ENCODE results near the gene RMI1.
"Not testable (repeated sequence)": the region's sequence is repeated elsewhere in the genome, so short reads cannot be mapped to it uniquely, and the experiment has no call there.

Gene RMI1

DNA sequence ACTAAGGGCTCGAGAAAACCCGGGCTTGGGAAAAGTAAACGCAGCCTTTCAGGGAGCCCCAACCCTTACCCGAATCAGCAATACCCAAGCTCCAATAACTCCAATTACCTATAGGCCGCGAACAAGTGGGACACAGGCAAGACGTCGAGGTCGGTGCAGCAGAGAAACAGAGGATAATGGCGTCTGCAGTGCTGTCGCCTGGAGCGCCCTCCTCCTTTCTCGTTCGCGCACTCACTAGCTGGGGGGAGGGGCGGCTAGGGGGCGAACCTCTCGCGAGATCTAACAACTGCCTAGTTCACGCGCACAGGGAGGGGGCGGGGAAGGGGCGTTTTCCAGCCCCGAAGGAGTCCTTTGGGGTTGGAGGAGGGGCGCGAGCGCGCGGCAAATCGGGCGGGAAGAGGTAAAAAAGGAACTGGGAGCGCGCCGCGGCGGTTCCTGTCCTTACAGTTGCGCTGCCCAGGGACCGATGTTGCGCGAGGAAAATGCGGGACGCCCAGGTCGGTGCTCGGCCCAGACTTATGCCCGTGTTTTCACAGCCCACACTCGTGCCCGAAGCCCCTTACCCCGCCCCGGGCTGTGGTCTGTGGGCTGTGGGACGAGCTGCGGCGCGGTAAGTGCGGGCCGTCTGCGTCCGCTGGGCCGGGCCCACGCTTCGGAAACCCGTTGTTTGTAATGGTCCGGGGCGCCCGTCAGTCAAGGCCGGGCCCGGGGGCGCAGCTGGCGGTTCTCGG lies at the start of gene RMI1:
TSS of gene RMI1 (plus strand) at position 411 of the 731 bp plus-strand sequence. CDS start 20,182 bp downstream, outside the sequence.
- DNase-seq: peak; percentile 93 to 96

DNA sequence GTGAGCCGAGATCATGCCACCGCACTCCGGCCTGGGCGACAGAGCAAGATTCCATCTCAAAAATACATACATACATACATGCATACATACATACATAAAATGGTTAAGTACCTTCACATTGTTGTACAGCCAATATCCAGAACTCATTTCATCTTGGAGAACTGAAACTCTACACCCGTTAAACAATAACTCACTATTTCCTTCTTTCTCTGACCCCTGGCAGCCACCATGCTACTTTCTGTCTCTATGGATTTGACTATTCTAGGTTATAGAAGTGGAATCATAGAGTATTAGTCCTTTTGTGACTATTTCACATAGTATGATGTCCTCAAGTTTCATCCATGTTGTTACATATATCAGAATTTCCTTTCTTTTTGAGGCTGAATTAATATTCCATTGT lies 49.7 kb upstream of the RMI1 start:
- DNase-seq: no peak

DNA sequence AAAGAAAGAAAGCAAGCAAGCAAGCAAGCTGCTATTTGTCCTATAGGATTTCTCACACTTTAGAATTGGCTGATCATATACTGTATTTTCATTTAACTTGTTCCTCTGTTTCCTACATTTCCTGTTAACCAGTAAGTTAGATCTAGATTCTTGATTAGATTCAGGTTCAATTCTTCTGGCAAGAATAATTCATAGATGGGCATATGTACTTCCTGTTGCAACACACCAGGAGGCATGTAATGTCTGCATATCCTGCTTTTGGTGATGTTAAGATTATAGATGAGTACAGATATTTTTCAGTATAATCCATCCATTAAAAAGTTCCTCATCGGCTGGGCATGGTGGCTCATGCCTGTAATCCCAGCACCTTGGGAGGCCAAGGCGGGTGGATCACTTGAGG lies 48.6 kb upstream of the RMI1 start:
- DNase-seq: peak in 1 of 2 experiments; percentile 27

DNA sequence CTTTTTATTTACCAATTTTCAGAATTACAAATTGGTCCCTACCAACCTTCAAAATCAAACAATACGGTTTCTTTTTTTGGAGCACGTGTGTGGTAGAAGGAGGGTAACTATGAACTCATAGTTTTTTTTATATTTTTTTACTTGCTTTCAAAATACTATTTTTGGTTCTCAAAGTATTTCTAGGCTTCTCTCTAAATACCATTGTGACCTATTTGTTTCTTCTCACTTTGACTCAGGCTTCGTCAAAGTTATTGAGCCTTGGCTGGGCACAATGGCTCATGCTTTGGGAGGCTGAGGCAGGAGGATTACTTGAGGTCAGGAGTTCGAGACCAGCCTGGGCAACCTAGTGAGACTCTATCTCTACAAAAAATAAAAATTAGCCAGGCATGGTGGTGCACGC lies 47.8 kb upstream of the RMI1 start:
- no peak for DNase-seq

DNA sequence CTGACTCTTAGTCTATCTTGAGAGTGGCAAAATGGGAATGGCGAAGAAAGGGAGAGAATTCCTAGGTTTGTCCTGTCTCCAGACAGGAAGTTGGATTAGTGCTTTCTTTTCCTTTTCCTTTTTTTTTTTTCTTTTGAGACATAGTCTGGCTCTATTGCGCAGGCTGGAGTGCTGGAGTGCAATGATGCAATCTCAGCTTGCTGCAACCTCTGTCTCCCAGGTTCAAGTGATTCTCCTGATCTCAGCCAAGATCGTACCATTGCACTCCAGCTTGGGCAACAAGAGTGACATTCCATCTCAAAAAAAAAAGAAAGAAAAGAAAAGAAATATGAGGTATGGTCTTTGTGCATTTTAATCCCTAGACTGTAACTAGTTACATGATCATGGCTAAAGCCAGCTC lies 46.8 kb upstream of the RMI1 start:
- no peak for DNase-seq

DNA sequence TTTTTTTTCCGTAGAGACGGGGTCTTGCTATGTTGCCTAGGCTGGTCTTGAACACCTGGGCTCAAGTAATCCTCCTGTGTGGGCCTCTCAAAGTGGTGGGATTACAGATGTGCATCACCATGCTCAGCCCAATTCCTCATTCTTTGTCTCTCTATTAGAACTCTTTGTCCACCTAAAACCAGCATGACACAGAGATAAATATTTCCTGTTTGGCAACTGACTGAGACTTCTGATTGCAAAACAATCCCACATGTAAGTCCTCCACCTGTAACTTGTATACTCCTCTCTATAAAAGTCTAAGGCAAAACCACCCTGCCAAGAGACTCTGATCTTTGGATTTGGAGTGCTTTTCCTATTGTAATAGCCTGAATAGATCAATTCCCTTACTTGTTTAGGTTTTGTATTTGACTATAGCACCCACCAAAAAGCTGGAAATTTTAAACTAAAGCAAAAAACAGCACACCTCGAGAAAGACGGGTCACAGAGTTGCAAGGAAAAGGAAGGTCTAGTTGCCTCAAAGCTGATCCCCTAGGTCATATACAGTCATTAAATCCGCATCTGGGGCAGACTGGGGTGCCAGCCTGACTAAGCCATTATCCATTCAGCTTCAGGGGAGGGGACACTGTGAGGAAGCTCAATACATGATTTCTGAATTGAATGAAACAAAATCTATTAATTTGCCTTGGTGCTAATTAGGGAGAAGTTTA lies 45.9 kb upstream of the RMI1 start:
- DNase-seq: no peak

DNA sequence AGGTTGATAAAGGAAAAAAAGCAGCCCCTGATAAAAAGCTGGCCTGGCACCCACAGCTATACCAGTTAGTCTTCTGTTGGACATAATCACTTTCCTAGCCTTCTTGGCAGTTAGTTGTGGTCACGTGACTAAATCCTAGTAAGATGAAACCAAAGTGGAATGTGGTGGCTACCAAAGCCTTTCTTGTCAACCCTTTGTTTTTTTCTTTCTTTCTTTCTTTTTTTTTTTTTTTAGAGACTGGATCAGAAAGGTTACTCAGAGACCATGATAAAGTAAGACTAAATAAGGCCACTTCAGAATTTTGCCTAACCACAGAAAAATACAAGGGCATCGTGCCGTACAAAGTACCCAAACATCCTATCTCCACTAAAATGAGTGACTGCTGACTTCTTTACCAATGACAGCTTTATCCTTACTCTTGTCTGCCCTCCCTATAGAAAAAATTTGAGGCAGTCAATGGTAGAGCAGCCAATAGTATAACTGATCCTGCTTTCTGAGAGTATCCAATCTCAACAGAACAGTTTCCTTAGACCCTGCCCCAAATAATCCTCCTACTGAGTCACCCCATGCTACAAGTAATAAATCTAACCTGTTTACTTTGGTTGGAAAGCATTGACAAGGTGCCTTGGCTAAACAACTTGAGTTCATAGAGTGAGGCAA lies 45.2 kb upstream of the RMI1 start:
- no peak for DNase-seq

DNA sequence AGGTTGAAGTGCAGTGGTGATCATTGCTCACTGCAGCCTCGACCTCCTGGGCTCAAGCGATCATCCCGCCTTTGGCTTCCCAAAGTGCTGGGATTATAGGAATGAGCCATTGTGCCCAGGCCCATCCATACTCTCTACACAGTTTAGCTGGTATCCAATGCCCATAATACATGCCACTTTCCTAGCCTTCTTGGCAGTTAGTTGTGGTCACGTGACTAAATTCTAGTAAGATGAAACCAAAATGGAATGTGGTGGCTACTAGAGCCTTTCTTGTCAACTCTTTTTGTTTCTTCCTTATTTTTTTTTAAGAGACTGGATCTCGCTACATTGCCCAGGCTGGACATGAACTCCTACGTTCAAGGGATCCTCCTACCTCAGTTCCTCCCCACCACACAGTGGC lies 44.1 kb upstream of the RMI1 start:
- DNase-seq: no peak

DNA sequence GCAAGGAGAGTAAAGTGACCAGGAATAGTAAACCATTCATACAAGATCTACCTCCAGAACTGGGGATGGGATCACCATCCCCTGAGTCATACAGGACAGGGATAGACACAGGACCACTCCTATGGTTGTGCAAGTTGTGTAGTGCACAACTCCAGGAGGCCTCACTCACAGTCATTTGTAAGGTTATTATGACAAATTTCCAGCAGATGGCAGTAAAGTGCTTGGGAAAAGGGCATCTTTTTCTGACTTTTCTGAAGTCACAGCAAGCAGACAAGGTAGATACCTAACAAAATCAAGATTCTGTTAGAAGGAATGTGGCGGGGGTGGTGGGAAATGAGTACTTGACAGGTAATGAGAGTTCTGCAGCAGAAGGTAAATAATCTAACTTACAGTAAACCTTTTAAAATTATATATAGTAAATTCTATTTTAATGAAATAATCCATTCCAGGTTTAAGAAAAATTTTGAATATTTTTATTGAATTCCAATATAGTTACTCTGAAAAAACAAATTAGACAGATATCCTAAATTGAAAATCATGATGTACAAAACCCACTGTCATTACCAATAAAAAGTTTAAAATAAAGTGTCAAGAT lies 42.6 kb upstream of the RMI1 start:
- DNase-seq: peak; percentile 76

DNA sequence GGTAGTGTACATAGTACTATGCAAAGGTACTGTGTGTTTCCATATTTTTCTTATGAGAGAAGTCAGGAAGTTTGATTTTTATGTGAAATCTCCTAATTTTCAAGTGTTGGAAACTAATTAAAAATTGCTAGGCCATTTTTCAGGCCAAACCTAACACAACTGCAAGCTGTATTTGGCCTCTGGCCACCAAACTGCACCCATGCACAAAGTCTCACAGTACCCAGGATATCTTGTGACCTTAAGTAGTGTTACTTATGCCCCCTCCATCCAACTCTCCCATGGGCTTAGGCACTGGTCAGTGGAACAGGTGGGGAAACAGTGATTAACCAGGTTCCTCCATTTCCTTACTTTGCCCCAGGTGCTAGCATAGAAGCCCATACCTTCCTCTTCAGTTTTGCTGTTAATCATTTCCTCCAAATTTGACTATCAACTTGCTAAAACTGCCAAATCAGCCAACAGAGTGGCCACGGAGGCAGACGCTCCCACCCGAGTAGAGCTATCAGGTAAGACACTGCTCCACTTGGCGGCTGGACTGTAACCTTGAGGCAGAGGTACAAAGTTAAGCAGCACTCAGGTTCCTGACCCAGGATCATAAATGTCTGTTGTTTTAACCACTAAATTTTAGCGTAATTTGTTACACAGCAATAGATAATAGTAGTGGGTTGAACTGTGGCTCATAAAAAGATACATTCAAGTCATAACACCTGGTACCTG lies 39.9 kb upstream of the RMI1 start:
- DNase-seq: no peak

DNA sequence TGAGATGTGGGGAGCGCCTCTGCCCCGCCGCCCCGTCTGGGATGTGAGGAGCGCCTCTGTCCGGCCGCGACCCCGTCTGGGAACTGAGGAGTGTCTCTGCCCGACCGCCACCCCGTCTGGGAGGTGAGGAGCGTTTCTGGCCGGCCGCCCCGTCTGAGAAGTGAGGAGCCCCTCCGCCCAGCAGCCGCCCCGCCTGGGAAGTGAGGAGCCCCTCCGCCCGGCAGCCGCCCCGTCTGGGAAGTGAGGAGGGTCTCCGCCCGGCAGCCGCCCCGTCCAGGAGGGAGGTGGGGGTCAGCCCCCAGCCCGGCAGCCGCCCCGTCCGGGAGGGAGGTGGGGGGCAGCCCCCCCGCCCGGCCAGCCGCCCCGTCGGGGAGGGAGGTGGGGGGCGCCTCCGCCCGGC lies 32.5 kb upstream of the RMI1 start:
- DNase-seq: not testable (repeated sequence)

DNA sequence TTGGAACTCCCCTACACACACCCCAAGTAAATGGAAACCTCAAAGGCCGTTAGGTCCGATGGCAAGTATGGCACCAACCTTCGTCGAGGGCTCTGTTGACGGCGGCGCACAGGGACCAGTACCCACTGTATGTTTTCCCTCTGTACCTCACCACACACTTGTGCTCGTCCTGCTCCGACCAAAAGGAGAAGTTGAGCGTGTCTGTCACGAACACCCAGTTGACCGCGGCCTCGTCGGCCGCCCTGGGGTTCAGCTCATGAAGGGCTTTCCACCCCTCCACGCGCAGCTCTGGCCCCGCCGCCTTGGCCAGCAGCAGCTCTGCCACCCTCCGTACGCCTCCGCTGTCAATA lies 24.5 kb upstream of the RMI1 start:
- DNase-seq: peak; percentile 60 to 71

DNA sequence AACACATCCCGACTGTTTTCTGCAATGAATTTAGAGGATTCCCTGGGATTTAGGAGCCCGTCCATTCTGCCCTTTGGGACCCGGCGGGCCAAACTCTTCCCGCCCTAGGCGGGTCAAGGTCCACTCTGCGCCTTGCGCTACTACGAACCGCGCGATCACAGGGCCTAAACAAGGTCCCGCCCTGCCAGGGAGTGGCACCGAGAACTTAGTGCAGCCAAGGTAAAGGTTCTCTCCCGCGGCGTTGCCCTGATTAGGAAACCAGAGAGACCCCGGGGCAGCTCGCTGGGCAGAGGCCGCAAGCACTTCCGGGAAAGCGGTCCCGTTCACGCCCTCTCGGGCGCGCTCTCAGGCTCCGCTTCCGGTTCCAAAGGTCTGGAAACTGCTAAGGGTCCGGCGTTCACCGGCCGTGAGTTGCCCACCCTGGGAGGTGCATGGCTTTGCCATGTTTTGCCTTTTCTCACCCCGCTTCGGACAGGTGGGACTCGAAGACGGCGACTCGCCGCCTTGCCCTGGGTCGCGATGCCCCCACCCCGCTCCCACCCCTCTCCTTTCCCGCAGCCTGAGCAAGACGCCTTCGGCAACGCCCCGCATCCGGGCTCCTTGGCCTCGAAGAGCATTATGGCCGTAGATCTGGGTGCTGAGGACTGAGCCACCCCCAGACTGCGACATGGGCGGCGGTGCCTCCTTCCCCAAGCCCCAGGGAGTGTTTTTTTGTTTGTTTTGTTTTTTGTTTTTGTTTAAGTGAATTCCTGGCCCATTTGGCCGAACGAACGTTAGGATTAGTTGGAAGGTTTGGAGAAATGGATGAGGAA lies 24.0 kb upstream of the RMI1 start:
- no peak for DNase-seq

DNA sequence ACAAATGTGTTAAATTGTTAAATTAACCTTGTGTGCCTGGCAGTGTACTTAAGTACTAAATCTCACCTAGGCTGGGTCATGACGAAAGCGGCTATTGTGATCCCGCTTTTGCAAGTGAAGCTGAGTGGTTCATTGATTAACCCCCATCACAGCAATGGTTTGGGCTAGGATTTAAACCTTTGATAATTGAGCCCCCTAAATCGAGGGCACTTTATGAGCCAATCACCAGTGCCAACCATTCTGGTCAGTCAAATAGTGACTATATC lies 23.4 kb upstream of the RMI1 start:
- DNase-seq: no peak

DNA sequence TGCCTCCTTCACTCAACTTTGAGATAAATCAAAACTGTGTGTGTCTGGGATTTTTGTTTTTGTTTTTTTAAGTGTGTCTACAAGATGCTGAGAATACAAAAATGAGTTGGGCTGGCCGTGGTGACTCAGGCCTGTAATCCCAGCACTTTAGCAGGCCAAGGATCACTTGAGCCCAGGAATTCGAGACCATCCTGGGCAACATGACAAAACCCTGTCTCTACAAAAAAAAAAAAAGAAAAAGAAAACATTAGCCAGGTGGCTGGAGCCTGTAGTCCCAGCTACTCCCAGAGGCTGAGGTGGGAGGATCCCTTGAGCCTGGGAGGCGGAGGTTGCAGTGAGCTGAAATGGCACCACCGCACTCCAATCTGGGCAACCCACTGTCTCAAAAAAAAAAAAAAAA lies 21.5 kb upstream of the RMI1 start:
- no peak for DNase-seq

DNA sequence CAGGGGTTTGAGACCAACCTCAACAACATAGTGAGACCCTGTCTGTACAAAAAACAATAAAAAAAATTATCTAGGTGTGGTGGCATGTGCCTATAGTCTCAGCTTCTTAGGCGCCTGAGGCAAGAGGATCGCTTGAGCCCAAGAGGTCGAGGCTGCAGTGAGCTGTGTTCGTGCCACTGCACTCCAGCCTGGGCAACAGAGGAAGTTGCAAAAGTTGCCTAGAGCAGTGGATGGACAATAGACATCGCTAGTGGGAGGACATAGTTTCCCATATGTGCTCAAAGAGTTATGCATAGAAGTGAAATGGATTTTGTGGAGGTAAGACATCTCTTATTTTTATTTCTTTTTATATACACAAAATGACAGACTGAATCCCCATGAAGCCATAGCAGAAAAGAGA lies 19.6 kb upstream of the RMI1 start:
- no peak for DNase-seq

DNA sequence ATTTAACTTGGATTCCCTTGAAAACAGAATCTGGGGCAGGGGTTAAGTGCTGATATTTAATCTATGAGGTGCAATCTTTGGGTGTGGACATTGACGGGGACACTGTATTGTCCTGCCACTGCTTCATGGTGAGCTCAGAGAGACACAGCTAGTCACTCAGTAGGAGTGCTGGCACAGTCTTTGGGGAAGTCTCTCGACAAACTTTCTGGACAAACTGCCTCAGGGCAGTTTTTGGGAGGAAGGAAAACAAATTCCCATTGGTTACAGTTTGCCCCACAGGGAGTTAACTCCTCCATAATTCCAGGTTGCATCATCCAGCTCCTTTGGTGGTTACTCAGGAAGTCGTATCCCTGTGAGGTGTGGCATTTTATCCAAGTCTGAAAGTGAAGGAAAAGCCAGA lies 18.4 kb upstream of the RMI1 start:
- no peak for DNase-seq

DNA sequence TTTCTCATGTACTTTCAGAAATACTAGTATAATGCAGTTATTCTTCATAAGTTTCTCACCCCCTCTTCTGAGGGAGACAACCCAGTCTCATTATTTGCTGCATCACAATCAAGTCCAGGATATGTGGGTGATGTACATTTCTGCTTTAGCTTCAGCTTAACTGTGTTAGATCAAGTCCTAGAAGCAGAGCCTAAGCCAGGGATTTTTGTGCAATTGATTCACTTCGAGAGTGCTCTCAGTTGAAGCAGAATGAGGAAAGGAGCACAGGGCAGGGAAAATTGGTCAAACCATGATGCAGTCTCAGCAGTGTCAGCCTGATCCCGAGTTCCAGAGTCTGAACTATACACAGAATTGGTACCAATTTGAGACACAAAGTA lies 15.6 kb upstream of the RMI1 start:
- no peak for DNase-seq

DNA sequence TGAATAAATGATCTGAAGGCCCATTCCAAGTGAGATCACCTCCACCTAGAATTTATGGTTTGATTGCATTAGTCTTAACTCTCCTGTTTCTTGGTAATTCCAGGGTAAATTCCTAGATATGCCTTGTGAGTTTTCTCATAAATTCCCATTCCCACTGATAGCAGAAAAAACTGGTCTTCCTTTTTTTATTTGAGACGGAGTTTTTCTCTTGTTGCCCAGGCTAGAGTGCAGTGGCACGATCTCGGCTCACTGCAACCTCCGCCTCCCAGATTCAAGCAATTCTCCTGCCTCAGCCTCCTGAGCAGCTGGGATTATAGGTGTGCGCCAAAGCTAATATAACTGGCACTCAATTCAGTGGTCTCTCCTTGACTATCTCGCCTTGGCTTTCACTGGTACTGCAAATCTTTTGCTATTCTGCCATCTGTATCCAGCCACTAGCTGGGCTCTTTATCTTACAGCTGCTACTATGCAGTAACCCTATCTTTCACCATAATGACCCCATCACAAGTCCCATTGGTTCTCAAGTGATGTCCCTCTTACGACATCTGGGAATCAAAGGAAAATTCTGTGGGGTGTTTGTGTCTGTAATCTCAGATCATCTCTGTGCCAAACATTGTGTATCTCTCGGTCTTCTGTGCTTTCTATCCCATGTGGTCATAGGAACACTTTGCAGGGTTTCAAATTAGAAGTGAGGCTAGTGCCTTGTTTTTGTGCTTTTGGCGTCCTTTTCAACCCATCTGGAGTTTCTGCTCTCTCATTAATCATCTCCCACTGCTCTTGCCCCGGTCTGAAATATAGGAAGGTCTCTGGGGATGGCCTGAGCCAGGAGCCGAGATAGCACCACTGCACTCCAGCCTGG lies 15.0 kb upstream of the RMI1 start:
- DNase-seq: no peak

DNA sequence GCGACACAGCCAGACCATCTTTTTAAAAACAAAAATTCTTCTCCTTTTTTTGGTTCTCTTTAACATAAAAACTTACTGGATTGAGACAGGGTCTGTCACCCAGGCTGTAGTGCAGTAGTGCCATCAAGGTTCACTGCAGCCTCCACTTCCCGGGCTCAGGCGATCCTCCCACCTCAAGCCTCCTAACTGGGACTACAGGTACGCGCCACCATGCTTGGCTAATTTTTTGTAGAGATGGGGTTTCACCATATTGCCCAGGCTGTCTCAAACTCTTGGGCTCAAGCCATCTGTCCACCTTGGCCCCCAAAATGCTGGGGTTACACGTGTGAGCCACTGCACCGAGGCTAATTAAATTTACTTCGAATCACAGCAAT lies 14.4 kb upstream of the RMI1 start:
- no peak for DNase-seq

DNA sequence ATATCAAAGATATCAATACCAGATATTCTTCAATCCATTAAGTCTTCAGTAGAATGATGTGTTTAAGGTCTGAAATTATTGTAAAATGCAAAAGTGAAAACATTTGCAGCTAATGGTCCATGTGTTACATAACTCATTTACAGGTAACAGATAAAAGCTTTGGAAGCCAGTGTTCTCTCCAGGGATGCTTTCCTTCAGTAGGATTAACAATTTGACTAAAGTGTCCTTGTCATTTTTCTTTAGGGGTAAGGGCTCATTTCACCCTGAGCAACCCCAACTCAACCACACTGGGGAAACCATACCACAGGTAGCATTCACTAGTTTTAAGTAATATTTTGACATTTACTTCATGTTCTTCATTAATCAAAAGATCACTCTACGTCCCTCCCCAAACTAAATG lies 13.5 kb upstream of the RMI1 start:
- no peak for DNase-seq

DNA sequence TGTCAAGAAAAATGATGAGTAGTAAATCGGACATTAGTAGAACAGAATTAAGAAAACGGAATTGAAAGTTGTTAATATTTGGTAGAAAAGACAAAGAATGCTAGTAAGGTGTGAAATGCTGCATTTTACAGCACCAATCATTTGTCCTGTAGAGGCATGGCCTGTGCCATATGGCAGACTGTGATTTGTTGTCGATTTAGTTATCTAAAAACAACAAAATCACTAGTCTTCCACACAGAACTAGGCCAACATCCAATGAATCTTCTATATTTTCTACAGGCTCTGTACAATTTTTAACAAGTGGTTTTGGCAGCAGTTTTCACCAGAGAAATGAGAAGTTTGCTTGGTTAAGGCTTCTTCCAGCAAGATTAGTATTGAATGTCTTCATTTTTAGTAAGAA lies 11.0 kb upstream of the RMI1 start:
- no peak for DNase-seq

Measured in Kasumi-1 (cell line).